COLO668 (cell line): ENCODE measurements around the gene ANTXR1.

Experiments
- DNase-seq: peaks from one replicate; lab custom pipeline; 2025; ENCODE audit not compliant: unreplicated experiment; lab: John Stamatoyannopoulos, UW

The ANTXR1 gene

DNA sequence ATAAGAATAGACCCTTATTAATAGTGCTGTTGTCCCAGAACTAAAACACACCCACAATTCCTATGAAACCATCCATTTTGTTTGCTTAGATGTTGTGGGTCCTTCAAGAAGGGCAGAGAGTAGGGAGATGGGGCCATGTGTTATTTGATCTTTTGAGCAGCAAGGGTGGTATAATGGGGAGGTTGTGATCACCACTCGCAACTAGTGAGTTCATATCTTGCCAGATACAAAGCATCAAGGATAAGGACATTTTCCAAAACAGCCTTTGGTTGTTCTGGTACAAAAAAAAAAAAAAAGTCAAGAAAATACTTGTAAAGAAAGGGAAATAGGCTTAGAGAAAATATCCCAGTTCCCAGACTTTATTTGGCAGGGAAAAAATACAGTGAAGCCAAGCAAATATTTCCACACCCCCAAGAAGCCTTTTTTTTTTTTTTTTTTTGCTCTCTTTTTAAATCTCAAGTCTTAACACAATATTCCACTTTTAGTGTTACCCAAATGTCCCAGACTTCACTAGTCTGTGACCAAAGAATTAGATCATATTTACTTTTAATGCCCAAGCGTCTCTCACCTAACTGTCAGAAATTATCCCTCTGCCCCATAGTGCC is 54.1 kb downstream of the ANTXR1 start:
- DNase-seq, result no peak

- no peak for DNase-seq
Observed at GRCh38 chr2:69067866-69068265, 54.9 kb downstream of the ANTXR1 start.

DNA sequence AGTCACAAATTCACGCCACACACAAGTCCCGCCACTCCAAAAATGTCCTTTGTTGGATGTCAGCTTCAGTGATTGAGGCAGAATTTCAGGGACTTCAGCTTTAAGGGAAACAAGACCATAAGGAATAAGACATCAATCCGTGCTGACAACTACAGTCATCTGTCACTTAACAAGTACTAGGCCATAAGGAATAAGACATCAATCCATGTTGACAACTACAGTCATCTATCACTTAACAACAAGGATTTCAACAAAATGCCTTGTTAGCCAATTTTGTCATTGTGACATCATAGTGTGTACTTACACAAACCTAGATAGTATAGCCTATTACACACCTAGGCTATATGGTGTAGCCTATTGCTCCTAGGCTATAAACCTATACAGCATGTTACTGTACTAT is 58.0 kb downstream of the ANTXR1 start:
- DNase-seq, result no peak

GRCh38 chr2:69073928-69074570 is 61.1 kb downstream of the ANTXR1 start:
- no peak for DNase-seq

- no peak for DNase-seq
Observed at GRCh38 chr2:69074918-69075317, 61.9 kb downstream of the ANTXR1 start.

GRCh38 chr2:69075486-69075885 is 62.5 kb downstream of the ANTXR1 start:
- no peak for DNase-seq

DNA sequence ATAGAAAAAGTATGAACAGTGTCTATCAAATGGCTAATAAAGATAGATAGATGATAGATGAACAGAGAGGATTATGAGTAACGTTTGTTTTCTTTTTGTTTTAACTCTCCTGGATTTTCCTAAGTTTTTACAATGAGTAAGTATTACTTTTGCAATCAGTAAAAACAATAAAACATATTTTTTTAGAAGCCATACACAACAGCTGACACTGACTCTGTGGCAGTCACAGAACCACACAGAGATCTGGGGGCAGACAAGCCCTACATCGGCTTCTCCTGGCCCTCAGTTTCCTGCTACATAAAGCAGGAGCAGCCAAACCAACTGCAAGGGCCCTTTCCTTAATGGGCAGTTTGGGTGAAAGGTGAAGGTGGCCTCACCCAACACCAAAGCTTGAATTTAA is 63.6 kb downstream of the ANTXR1 start:
- DNase-seq, result no peak

GRCh38 chr2:69077252-69077950 is 64.4 kb downstream of the ANTXR1 start:
- peak; percentile 35 for DNase-seq

GRCh38 chr2:69080071-69080470 is 67.1 kb downstream of the ANTXR1 start:
- DNase-seq, result no peak

GRCh38 chr2:69081001-69081580 is 68.1 kb downstream of the ANTXR1 start:
- no peak for DNase-seq

DNA sequence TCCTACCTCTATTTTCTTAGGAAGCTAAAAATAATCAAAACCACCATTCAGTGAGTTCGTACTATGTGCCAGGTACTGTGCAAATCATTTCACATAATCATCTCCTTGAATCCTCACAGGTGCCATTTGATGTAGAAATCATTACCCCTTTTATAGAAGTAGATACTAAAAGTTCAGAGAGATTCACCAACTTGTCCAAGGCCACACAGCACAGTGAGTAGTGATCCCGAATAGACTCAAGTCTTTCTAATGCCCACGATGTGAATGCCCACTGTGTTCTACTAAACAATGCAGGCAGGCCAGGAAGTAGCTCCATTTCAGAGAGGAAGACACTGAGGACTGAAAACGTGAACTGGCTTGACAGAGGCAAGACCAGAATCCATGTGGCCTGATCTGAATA is 68.8 kb downstream of the ANTXR1 start:
- DNase-seq, result no peak

DNA sequence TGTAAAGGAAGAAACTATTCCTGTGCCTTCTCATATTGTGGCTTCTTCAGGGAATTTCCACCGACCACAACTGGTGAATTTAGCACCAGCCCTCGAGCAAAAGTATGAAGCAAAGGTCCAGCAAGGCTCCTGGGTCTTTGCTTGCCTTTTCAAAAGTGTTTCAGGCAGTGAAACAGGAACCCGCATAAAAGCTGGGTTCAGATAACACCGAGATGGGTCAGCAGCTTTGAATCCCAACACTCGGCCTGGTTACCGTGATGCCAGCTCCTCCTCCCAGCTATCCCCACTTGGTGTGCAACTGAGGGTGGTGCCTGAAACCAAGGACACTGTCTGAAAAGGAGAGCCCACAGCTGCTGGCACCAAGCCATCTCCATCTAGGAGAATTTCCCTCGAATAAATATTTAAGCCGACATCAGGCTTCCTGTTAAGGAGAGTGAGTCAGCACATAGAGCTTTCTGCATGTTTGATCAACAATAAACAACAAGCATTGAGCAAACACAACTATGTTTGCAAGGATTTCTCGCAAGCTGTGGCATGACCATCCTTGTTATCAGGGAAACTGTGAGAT is 69.5 kb downstream of the ANTXR1 start:
- peak; percentile 90 for DNase-seq

- DNase-seq, result no peak
Observed at GRCh38 chr2:69083235-69083748, 70.3 kb downstream of the ANTXR1 start.

DNA sequence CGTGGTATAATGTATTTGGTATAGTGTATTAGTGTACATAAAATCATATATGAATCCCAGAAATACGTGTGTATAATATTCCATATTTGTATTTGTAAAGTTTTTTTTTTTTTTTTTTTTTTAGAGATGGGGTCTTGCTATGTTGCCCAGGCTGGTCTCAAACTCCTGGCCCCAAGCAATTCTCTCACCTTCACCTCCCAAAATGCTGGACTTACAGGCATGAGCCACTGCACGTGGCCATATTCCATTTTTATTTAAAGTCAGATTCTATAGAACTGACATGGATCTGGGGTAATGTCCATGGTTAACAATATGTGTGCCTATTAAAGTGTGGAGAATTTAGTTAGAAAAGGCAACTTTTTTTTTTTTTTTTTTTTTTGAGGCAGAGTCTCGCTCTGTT is 71.5 kb downstream of the ANTXR1 start:
- DNase-seq, result no peak

DNA sequence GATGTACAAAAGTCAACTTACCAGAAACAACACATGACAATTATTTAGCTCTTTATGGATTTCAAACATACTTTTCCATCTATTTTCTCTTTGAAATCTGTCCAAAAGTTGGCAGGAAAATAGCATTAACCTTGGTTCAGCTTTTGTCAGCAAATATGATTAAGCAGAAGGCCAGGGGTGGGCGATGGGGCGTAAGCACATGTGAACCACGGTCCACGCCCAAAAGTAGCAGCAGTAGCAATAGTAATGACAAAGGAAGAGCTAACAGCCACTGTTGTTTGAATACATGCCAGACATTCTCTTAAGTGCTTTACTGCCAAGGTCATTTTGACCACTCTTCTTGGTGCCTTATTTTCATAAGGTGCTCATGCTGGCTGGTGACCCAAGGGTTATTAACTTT is 73.5 kb downstream of the ANTXR1 start:
- no peak for DNase-seq

DNA sequence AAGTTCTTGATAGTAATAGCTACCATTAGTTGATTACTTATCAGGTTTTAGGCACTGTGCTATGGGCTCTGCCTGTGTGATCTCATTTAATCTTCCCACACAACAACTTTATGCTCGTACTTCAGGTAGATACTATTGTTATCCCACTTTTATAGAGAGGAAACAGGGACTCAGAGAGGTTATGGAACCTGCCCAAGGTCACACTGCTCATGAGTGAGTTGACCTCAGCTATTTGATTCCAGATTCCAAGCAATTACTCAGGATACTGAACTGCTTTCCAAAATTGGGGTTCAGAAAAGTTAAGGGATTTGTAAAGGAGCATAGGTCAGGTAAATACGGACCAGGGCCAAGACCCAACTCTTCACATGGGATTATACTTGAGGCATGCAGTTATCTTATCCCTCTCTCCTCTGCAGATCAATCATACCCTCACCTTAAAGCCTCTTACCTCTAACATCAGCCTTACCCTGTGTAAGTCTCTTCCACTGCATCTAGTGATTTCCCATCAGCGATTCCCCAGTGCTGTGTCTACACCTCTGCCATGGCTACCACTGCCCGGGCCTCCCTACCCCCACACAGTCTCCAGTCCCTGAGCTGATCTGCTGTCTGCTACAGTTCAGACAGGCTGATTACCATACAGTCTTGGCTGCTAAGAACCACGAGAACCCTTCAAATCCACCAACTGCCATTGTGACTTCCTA is 74.4 kb downstream of the ANTXR1 start:
- DNase-seq, result no peak

DNA sequence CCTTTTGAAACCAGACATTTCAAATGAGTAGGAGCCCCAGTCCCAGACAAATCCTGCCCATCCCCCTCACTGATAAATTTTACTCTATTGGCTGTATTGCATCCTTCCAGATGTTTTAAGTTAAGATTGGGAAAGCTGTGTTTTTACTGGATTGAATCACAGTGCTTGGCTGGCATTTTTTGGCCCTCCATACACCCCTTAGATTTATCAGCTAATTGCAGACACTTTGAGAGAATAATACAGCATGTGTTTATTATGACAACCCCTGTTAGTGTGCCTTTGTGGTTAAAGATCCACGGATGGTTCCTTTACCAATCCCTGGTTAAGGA is 74.9 kb downstream of the ANTXR1 start:
- no peak for DNase-seq

DNA sequence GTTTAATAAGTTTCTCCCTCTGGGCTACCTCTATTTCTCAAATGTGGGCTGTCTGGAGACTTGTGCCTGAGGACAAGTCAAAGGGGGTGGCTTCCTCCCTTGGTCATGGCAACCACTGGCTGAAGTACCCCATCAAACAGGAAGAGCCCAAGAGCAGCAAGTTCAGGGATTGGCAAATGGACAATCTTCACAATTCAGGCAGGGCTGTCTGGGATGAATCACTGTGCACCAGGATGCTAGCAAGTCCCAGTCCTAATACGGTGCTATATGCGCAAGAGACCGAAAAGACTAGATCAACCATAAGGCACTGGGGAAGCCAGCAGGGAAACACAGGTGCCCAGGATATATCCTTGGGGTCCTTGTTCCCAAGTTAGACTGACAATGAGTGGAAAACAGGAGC is 75.5 kb downstream of the ANTXR1 start:
- no peak for DNase-seq

GRCh38 chr2:69089266-69089665 is 76.3 kb downstream of the ANTXR1 start:
- DNase-seq, result no peak

- DNase-seq, result no peak
Observed at GRCh38 chr2:69089998-69090397, 77.0 kb downstream of the ANTXR1 start.

DNA sequence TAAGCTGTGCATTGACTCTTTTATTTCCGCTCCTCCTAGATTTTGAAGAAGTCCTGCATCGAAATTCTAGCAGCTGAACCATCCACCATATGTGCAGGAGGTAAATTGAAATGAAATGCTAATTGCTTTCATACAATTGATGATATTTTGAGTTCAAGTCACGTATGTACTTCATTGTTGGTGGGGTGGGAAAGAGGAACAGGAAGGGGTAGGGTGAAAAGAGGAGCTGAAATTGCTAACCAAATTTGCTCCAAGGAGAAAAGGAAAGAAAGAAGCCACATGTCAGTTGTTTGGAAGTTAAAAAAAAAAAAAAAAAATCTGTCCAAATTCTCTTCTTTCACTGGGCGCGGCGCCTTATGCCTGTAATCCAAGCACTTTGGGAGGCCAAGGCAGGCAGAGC is 77.8 kb downstream of the ANTXR1 start:
- DNase-seq, result no peak
